LNCaP clone FGC (cell line): ENCODE data around the gene KLF15.

Source experiments
- DNase-seq: peaks from one replicate; pipeline ENCODE4 v3.0.0-alpha.2; 2011; ENCODE audit warnings: low read depth
- H3K4me3 ChIP-seq: 2 replicates; pipeline ENCODE4 v1.5.1; 2011; ENCODE audit warnings: mild to moderate bottlenecking, low read depth, low read length, control low read depth
- TF ChIP-seq, protein P1 (sequence below): IDR thresholded peaks from 2 replicates; pipeline ENCODE4 v1.5.1; 2012; ENCODE audit warnings: mild to moderate bottlenecking; ENCODE audit not compliant: control insufficient read depth, insufficient read depth; ENCODE audit errors: extremely low read depth

Gene KLF15

GRCh38 chr3:126345641-126346460 lies 11.4 kb downstream of the KLF15 start:
- no peak for DNase-seq
- TF ChIP-seq, protein P1, sequence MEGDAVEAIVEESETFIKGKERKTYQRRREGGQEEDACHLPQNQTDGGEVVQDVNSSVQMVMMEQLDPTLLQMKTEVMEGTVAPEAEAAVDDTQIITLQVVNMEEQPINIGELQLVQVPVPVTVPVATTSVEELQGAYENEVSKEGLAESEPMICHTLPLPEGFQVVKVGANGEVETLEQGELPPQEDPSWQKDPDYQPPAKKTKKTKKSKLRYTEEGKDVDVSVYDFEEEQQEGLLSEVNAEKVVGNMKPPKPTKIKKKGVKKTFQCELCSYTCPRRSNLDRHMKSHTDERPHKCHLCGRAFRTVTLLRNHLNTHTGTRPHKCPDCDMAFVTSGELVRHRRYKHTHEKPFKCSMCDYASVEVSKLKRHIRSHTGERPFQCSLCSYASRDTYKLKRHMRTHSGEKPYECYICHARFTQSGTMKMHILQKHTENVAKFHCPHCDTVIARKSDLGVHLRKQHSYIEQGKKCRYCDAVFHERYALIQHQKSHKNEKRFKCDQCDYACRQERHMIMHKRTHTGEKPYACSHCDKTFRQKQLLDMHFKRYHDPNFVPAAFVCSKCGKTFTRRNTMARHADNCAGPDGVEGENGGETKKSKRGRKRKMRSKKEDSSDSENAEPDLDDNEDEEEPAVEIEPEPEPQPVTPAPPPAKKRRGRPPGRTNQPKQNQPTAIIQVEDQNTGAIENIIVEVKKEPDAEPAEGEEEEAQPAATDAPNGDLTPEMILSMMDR: no peak
- H3K4me3 ChIP-seq: no peak overlapping the region

- no peak overlapping the region for H3K4me3 ChIP-seq
- no peak for DNase-seq
Observed at GRCh38 chr3:126345231-126345630, 12.0 kb downstream of the KLF15 start.

GRCh38 chr3:126344380-126345041 lies 12.7 kb downstream of the KLF15 start:
- no peak for DNase-seq
- TF ChIP-seq, protein P1: no peak
- no peak overlapping the region for H3K4me3 ChIP-seq

More at GRCh38 chr3:126345231-126345630, 12.0 kb downstream of the KLF15 start:
- TF ChIP-seq, protein P1: no peak

DNA sequence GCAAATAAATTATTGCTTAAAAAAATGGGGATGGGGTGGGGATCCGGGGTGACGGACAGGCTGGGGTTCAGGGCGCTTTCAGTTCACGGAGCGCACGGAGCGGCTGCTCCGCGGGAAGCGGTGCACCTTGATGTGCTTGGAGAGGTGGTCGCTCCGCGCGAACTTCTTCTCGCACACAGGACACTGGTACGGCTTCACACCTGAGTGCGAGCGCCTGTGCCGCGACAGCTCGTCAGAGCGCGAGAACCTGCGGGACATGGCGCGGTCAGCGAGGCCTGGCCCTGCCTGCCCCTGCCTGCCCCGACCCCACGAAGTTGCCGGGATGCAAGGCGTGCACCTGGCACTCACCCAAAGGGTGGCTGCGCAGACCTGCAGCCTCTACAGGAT lies 13.6 kb downstream of the KLF15 start:
- DNase-seq: no peak
- H3K4me3 ChIP-seq: no peak overlapping the region
- TF ChIP-seq, protein P1: no peak

DNA sequence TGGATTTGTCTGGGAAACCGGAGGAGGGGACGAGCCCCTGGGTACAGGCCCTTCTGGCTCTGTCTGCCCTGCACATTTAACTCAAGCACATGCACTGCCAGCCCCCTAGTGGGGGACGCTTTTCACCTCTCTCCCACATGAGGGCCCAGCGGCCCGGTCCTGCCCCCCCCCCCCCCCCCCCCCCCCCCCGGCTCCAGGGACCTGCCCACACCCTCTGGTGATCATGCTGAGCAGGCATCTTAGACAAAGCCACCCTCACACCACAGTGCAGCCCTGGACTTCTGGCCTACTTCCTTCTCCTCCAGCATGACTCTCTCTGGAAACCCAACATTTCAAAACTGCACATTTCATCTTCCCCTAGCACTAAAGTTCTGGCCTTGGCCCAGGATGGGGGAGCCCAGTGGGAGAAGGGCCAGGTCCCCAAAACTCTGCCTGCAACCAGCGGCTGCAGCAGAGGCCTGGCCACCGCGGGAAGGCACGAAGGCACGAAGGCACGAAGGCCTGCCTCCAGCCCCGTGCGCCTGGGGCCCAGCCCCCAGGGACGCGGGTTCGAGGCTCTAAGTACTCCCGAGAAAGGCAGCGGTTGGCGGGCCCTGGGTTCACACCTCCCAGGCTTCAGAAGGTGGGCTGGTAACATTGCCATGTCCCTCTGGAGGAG lies 14.1 kb downstream of the KLF15 start:
- TF ChIP-seq, protein P1: no peak
- DNase-seq: no peak

GRCh38 chr3:126342211-126342610 lies 15.0 kb downstream of the KLF15 start:
- DNase-seq: no peak
- H3K4me3 ChIP-seq: no peak overlapping the region
- TF ChIP-seq, protein P1: no peak

More for the DNA sequence above, 14.1 kb downstream of the KLF15 start:
- H3K4me3 ChIP-seq: no peak overlapping the region
